Lung (tissue), 12 donors: ENCODE results near the gene ALDH3B1. TPM values are rescaled to one million over a fixed set of nuclear protein-coding genes. Genes with fewer than 3 reads are reported as not detected.
"Not testable (repeated sequence)": the region's sequence is repeated elsewhere in the genome, so short reads cannot be mapped to it uniquely, and the experiment has no call there.

Experiments
- ATAC-seq: fragments of 200-7000 bp; cut with Tn5 transposase; one replicate; pipeline ENCODE4 v1.9.1; 2020; ENCODE audit warnings: moderate number of reproducible peaks; ENCODE audit not compliant: insufficient read depth, low FRiP score
- DNase-seq, 3 donors: peaks; one replicate each; pipeline ENCODE4 v3.0.0-alpha.2; 2013 to 2017
- H3K27ac ChIP-seq, 2 donors: one replicate each; pipeline ENCODE4 v1.5.1; 2013; ENCODE audit warnings: mild to moderate bottlenecking in 2 of 2, moderate library complexity in 2 of 2, control low read depth in 1 of 2, inconsistent platforms in 1 of 2, low read depth in 1 of 2, low read length in 1 of 2
- H3K27me3 ChIP-seq, 3 donors: one replicate each; pipeline ENCODE4 v1.5.1; 2013; ENCODE audit warnings: low read length in 2 of 3; ENCODE audit not compliant: control insufficient read depth in 3 of 3, insufficient read depth in 3 of 3
- H3K36me3 ChIP-seq, 4 donors: one replicate each; pipeline ENCODE4 v1.5.1; 2013; ENCODE audit warnings: low read length in 4 of 4, mild to moderate bottlenecking in 1 of 4, moderate library complexity in 1 of 4; ENCODE audit not compliant: control insufficient read depth in 4 of 4, insufficient read depth in 4 of 4
- H3K4me1 ChIP-seq, 5 donors: one replicate each; pipeline ENCODE4 v1.5.1; 2013; ENCODE audit warnings: low read length in 5 of 5, mild to moderate bottlenecking in 2 of 5, moderate library complexity in 1 of 5; ENCODE audit not compliant: control insufficient read depth in 5 of 5, insufficient read depth in 5 of 5
- H3K4me3 ChIP-seq: one replicate; pipeline ENCODE4 v1.5.1; 2013; ENCODE audit warnings: mild to moderate bottlenecking, control low read depth, moderate library complexity
- H3K9ac ChIP-seq, 2 donors: one replicate each; pipeline ENCODE4 v1.5.1; 2013; ENCODE audit warnings: low read length in 2 of 2, control low read depth in 1 of 2; ENCODE audit not compliant: insufficient read depth in 1 of 2
- H3K9me3 ChIP-seq, 4 donors: one replicate each; pipeline ENCODE4 v1.5.1; 2013; ENCODE audit warnings: low read length in 3 of 4, mild to moderate bottlenecking in 1 of 4, moderate library complexity in 1 of 4; ENCODE audit not compliant: control insufficient read depth in 4 of 4, insufficient read depth in 3 of 4
- WGBS, 2 donors: extraction: QIAGEN DNeasy Blood & Tissue Kit; methylation state at CpG; one replicate each; pipeline ENCODE4 v1.1.7; 2013; 5-methylcytosine and 5-hydroxymethylcytosine counted together
- polyA plus RNA-seq, 2 donors: library from polyadenylated mRNA; stranded (reverse); fragments of 200-250 nt; gene quantifications; one replicate each; pipeline ENCODE4 v1.2.1, GENCODE V29; 2013
- total RNA-seq, 2 donors: library from RNA; depleted of rRNA in 1 of 2; stranded (reverse); fragments of >200 nt in 1 of 2; gene quantifications; one replicate each; pipeline ENCODE4 v1.2.1, GENCODE V29; 2014 to 2021
- TF ChIP-seq, protein P1 (sequence below): IDR thresholded peaks from 2 replicates; pipeline ENCODE4 v1.5.1; 2012; ENCODE audit warnings: mild to moderate bottlenecking; ENCODE audit errors: control extremely low read depth, extremely low read depth
- donor health status: control.
- donor health status: control.
- donor health status: Bipolar disorder and iron deficiency.
- donor health status: healthy.
- donor health status: DM: yes; HTN: yes; CAD: no.

ALDH3B1 gene
- total and polyA plus RNA-seq, 4 donors: 45.6 to 165 (median 90.3) TPM

DNA sequence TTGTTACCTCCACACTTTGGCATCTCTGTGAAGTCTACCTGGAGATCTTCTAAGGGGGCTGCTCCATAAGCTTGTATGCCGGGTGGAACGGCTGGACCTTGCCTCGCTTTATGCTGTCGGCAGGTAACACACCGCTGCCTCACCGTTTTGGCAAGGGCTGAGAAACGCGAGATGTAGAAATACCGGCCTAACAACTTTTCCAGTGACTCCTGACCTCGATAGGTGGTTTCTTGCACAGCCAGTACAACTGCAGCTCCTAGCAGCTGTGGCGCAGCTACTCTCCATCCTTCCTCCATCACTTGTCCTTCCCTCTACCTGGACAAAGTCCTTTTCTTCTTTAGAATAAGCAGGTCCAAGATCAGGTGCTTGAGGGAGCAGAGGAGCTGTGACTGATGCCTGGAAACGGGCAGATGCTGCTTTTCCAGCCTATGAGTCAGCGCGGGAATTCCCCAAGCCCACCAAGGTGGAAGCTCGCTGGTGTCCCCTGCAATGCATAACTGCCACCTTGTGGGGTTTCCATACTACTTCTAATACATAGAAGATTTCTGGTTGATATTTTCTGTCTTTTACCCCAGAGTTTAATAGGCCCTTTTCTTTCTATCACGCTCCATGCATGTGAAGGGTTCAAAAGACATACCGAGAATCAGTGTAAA is 31.2 kb upstream of the ALDH3B1 start:
- WGBS, 2 donors: 48 to 60% methylated on average over 17 of the region's 17 CpGs

DNA sequence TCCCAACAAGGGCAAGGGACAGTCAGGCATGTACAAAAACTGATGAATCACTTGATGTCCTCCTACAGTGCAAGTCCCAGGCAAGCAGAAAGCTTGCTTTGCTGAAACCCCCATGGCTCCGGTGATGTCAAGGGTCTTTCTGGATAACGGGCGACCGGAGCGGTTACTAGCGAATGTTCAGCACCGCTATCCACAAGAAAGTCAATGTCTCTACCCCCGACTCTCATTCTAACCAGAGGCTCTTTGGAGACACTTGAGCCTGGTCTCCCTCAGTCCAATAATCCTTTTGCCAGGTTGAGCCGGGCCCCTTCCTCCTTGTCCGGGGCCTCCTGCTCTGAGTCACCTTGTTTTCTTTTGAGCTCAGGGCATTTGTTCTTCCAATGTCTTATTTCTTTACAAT is 28.9 kb upstream of the ALDH3B1 start:
- H3K36me3 ChIP-seq, ATAC-seq, H3K4me1 ChIP-seq, H3K4me3 ChIP-seq, H3K27ac ChIP-seq, H3K9me3 ChIP-seq, DNase-seq, H3K9ac ChIP-seq, H3K27me3 ChIP-seq: not testable (repeated sequence)
- WGBS, 2 donors: 91 to 95% methylated on average over 10 of the region's 10 CpGs

More for the DNA sequence above, 31.2 kb upstream of the ALDH3B1 start:
- not testable (repeated sequence) for H3K36me3 ChIP-seq, H3K4me3 ChIP-seq, H3K27ac ChIP-seq, H3K27me3 ChIP-seq, H3K9ac ChIP-seq, ATAC-seq, H3K4me1 ChIP-seq, H3K9me3 ChIP-seq
- peak; percentile 53 to 75 (median 62) for DNase-seq

DNA sequence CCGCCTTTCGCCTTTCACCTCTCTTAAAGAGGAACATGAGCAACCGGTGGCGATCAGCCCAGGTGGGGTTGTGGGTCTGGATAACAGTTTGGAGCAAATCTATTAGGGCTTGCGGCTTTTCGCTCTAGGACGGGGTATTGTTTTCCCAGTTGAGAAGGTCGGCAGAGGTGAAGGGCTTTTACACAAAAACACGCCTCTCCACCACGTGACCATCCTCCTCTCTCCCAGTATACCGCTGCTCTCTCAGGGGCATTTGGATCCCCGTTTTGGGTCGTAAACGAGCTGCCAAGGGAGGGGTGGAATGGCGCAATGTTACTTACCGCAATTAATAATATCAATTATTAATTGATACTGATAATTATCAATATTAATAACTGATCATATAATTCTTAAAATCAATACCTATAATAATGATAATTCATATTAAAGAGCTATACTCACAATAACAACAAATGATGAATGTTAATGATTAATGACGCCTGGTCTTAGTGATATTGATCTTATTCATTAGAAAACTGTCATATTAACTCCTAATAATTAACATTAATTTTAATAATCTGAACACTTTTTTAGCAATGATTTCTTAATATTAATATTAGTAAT is 27.8 kb upstream of the ALDH3B1 start:
- WGBS, 2 donors: 64 to 78% methylated on average over 17 of the region's 17 CpGs
- H3K27me3 ChIP-seq, ATAC-seq, H3K36me3 ChIP-seq, H3K9ac ChIP-seq, H3K9me3 ChIP-seq, H3K4me1 ChIP-seq, DNase-seq, H3K4me3 ChIP-seq, H3K27ac ChIP-seq: not testable (repeated sequence)

DNA sequence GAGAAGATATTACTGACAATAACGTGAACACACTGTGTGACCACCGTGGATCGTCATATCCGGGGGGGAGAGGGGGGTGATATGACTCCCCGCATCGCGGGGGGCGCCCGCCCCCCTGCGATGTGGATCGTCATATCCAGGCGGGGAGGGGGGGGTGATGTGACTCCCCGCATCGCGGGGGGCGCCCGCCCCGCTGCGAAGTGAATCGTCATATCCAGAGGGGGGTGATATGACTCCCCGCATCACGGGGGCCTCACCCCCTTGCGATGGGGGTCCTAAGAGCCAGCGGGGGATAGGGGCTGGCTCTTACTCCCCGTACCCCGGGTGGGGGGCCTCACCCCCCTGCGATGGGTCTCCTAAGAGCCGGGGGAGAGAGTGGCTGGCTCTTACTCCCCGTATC is 26.2 kb upstream of the ALDH3B1 start:
- Histone ChIP-seq H3K36me3 (no peaks in the 10 kb centered on the region), H3K4me3 (no peak overlapping the region), H3K9me3 (no peaks in the 10 kb centered on the region), H3K9ac (no peak overlapping the region), H3K27ac (no peak overlapping the region), H3K27me3 (no peaks in the 10 kb centered on the region), H3K4me1 (no peaks in the 10 kb centered on the region)
- TF ChIP-seq, protein P1, sequence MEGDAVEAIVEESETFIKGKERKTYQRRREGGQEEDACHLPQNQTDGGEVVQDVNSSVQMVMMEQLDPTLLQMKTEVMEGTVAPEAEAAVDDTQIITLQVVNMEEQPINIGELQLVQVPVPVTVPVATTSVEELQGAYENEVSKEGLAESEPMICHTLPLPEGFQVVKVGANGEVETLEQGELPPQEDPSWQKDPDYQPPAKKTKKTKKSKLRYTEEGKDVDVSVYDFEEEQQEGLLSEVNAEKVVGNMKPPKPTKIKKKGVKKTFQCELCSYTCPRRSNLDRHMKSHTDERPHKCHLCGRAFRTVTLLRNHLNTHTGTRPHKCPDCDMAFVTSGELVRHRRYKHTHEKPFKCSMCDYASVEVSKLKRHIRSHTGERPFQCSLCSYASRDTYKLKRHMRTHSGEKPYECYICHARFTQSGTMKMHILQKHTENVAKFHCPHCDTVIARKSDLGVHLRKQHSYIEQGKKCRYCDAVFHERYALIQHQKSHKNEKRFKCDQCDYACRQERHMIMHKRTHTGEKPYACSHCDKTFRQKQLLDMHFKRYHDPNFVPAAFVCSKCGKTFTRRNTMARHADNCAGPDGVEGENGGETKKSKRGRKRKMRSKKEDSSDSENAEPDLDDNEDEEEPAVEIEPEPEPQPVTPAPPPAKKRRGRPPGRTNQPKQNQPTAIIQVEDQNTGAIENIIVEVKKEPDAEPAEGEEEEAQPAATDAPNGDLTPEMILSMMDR: no peak
- DNase-seq (no peak), ATAC-seq (no peak)
- WGBS, 2 donors: 78 to 84% methylated on average over 29 of the region's 29 CpGs

DNA sequence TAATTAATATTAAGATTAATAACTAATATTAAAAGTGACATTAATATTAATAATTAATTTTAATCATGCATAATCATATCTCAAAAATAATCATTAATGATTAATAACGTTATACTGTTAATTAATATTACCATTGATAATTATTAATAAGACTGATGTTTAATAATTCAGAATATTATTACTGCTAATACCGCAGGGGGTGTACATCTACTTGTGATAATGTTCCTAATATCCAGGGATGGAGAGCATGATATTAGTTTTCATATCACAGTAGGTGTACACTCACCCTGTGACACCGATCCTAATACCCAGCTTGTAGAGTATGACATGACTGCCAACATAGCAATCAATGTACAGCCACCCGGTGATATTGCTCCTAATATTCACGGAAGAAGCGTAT is 24.8 kb upstream of the ALDH3B1 start:
- not testable (repeated sequence) for H3K9ac ChIP-seq, H3K36me3 ChIP-seq, H3K4me1 ChIP-seq, H3K4me3 ChIP-seq, H3K9me3 ChIP-seq, H3K27me3 ChIP-seq, DNase-seq, ATAC-seq, H3K27ac ChIP-seq
- WGBS, 2 donors: 84 to 92% methylated on average over 6 of the region's 6 CpGs

DNA sequence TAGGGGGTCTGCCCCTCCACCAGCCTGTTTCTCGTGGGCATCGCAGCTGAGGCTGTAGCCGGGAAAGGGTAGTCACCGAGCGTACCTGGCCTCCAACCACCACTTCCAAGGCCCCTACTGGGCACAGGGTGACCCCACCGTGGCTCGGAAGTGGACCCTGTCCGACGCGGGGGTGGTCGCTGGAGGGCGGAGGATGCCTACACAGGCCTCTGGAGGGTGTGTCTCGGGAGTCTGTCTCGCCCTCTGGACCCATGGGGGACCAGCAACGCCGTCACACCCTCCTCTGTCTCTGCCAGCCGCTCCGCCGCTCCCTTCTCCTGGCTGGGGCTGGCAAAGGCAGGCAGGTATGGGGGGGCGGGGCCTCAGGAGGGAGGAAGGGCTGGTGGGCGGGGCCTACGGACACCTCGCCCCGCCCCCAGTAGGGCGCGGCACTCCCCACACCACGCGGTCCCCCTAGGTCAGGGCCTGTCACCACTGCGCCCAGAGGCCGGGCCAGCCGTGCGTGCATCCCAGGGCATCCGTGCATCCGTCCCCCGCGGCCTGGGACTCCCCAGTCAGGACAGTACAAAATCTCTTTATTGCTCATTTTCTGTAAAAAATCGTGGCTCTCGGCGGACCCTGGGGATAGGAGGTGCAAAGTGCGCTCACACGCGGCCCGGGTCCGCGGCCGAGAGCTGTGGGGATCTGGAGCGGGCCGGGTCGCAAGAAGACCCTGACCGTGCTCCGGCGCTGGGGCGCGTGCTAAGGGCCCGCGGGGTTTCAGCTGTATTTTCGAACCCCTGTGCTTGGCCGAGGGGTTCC is 19.4 kb upstream of the ALDH3B1 start:
- ATAC-seq: not testable (repeated sequence)

DNA sequence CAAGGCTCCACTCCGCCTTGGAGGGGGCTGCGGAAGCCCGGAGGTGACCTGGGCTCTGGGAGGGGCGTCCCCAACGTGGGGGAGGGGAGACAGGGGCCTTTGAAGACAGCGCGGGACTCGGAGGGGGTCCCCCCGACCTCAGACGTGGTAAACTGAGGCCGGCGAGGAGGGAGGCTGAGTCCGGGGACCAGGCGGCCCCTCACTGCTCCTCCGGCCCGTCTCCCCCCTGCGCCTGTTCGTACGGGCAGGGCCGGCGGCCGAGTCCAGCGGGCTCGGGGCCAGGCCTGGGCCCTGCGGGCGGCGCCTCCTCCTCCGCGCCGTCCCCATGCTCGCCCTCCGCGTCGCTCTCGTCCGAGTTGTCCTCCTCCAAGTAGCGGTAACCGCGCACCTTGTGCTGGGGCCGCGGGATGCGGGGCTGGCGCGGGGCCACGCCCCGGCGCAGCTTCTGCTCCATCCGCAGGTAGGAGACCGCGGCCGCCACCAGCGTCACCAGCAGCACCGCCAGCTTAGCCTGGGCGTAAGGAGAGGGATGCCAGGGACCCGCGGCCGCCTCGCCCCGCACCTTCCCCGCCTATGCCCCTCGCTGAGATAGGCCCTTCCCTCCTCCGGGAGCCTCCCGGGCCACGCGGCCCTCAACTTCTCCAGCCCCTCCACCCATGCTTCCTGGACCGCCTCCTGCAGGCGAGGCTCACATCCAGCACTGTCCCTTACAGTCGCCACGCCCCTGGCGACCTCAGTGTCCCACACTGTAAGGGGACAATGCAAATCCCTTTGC is 18.6 kb upstream of the ALDH3B1 start:
- H3K9ac ChIP-seq, H3K4me1 ChIP-seq, H3K27me3 ChIP-seq, ATAC-seq, H3K4me3 ChIP-seq, H3K9me3 ChIP-seq, H3K27ac ChIP-seq, H3K36me3 ChIP-seq, DNase-seq: not testable (repeated sequence)
- 47 to 52% methylated on average over 22 to 70 of the region's 70 CpGs for WGBS, 2 donors

More for the DNA sequence above, 19.4 kb upstream of the ALDH3B1 start:
- H3K27me3 ChIP-seq, H3K9me3 ChIP-seq, H3K27ac ChIP-seq, H3K36me3 ChIP-seq, H3K9ac ChIP-seq, DNase-seq, H3K4me1 ChIP-seq, H3K4me3 ChIP-seq: not testable (repeated sequence)
- 33 to 45% methylated on average over 38 to 50 of the region's 58 CpGs for WGBS, 2 donors
